Suprapubic skin (tissue), 3 donors: Measurements from ENCODE around the gene DSCAML1.

ENCODE experiments used
- POLR2AphosphoS5 ChIP-seq, 3 donors: sonication (generic); formaldehyde crosslinking; IDR thresholded peaks; one replicate each; pipeline ENCODE4 v1.6.1; 2017; ENCODE audit warnings: antibody characterized with exemption in 3 of 3
- TF ChIP-seq, protein P1 (sequence below), 2 donors: fragments of 200-600 bp in 1 of 2; fragments of 450-650 bp in 1 of 2; sonication (generic) in 1 of 2; IDR thresholded peaks; one replicate each; pipeline ENCODE4 v1.5.1; 2016 to 2019; ENCODE audit warnings: antibody characterized with exemption in 2 of 2, mild to moderate bottlenecking in 1 of 2, moderate library complexity in 1 of 2

DNA sequence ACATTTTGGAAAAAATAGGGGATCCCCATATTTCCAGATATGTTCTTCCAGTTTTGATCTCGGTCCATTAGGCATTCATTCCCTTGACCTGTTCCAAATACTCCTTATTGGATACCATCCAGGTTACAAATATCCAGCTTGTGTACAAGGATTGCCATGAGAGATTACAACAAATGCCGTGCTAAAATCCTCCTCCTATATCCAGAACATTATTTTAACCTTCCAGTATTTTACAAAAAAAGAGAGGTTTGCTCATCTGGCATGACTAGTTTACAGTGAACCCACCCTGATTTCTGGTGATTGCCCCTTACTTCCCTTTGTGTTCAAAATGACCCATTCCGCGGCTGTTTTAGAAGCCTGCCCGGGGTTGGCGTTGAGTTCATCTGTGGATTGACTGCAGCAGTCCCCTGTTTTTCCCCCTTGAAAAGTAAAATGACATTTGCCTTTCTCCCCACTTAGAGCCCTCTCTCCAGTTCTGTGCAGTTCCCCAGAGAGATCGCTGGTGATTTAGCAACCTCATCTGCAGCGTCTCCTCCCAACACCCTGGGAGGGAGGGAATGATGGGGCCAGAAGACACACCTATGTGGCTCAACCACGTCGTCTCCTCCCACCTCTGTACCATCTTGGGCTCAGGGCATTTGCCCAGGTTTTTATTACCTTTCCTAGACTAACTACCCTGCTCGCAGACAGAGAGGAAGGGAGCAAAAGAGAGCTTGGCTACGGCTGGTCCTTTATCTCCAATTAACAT is 73.6 kb downstream of the DSCAML1 start:
- TF ChIP-seq, protein P1, sequence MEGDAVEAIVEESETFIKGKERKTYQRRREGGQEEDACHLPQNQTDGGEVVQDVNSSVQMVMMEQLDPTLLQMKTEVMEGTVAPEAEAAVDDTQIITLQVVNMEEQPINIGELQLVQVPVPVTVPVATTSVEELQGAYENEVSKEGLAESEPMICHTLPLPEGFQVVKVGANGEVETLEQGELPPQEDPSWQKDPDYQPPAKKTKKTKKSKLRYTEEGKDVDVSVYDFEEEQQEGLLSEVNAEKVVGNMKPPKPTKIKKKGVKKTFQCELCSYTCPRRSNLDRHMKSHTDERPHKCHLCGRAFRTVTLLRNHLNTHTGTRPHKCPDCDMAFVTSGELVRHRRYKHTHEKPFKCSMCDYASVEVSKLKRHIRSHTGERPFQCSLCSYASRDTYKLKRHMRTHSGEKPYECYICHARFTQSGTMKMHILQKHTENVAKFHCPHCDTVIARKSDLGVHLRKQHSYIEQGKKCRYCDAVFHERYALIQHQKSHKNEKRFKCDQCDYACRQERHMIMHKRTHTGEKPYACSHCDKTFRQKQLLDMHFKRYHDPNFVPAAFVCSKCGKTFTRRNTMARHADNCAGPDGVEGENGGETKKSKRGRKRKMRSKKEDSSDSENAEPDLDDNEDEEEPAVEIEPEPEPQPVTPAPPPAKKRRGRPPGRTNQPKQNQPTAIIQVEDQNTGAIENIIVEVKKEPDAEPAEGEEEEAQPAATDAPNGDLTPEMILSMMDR (IDR thresholded peaks at IDR 0.05) = no peak
- TF ChIP-seq POLR2AphosphoS5 (IDR thresholded peaks at IDR 0.05) = no peak
